Thoracic aorta endothelial cell (primary cell): ENCODE data around the gene HNRNPC. TPM values are rescaled to one million over a fixed set of nuclear protein-coding genes. Genes with fewer than 3 reads are reported as not detected.

Experiments used
- total RNA-seq: library from RNA; depleted of rRNA; stranded (reverse); fragments of >200 nt; gene quantifications from 2 replicates; pipeline ENCODE4 v1.2.3, GENCODE V29; 2012

HNRNPC gene
- 884 and 933 TPM in 2 replicates for total RNA-seq

DNA sequence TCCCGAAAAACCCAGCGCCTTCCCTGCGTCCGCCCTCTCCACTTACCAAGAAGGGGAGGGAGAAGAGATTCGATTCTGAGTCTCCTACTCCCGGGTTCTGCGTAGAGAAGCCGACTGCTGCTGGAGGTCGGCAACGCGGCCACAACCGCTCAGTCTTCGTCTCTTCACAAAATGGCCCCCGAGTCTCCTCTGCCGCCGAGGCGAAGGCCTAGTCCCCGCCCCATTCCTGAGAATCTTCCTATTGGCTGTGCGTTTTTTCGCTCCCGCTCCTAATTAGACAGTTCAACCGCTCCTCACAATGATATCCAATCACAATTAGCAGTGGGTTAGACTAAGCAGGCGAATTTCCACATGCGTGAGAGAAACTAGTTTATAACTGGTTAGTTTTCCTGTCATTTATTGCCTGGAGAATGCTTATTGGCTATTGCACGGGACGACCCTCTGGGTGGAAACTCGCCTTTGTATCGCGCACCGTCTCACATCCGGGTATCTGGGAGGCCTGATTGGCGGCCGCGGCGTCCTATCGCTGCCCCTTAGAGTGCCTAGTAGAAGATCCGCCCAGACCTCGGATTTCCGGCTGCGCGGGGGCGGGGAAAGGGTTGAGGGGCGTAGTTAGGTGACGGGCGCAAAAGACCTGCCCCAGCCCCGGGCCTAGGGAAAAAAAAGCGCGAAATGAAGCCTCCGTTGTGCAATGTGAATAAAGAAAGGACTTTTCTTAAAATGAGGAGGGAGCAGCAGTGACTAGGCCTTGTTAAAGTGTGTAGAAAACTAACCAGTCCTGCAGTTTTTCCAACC is at the start of gene HNRNPC:
Gene HNRNPC (minus strand): TSS at position 191 of the 795 bp plus-strand sequence. CDS start 35,249 bp downstream, outside the sequence.

DNA sequence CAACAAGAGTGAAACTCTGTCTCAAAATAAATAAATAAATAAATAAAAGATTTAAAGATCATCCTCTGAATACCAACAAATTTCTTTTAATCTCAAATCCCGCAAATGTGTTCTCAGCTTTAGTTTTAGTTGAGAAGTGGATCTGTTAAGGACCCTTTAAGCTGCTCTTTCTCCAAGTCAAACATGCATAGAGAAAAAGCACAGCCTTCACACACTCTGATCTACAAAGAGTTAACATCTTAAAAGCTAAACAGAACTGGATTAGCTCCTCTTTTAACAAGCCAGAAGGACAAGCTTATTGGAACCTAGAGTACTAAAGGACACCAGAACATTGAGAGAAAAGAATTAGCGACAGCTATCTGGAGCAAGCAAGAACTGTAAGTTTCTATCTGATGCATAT is 10.5 kb upstream of the HNRNPC start, which contains the start of gene RPGRIP1:
Gene RPGRIP1 (plus strand): TSS at position 301 of the 400 bp plus-strand sequence. CDS start 7,894 bp downstream, outside the sequence.

Other genes starting within 250 kb of the HNRNPC start
- gene NDRG2, start 244.4 kb downstream of the HNRNPC start, total RNA-seq, result 0.22 TPM in 1 of 2 replicates, not detected in the other
- not detected in 2 replicates for gene TPPP2, start 239.2 kb downstream of the HNRNPC start, total RNA-seq
- gene RNASE13, start 234.6 kb downstream of the HNRNPC start, total RNA-seq, result not detected in 2 replicates
- gene RNASE7, start 227.1 kb downstream of the HNRNPC start, total RNA-seq, result not detected in 2 replicates
- not detected in 2 replicates for gene RNASE8, start 211.6 kb downstream of the HNRNPC start, total RNA-seq
- 2.7 and 3.9 TPM in 2 replicates for gene ARHGEF40, start 199.1 kb downstream of the HNRNPC start, total RNA-seq
- gene ZNF219, start 170.8 kb downstream of the HNRNPC start, total RNA-seq, result 5.2 and 7.2 TPM in 2 replicates
- not detected in 2 replicates for gene TMEM253, start 168.4 kb downstream of the HNRNPC start, total RNA-seq
- not detected in 2 replicates for gene OR5AU1, start 113.4 kb downstream of the HNRNPC start, total RNA-seq
- not detected in 2 replicates for gene RPGRIP1, start 10.6 kb upstream of the HNRNPC start, total RNA-seq
- gene SUPT16H, start 114.6 kb upstream of the HNRNPC start, total RNA-seq, result 115 and 125 TPM in 2 replicates
- gene CHD8, start 186.7 kb upstream of the HNRNPC start, total RNA-seq, result 78.2 and 80.3 TPM in 2 replicates
- gene RAB2B, start 207.5 kb upstream of the HNRNPC start, total RNA-seq, result 28.7 and 30.2 TPM in 2 replicates
- gene TOX4, start 207.8 kb upstream of the HNRNPC start, total RNA-seq, result 37.6 and 49.0 TPM in 2 replicates
- 80.7 and 82.2 TPM in 2 replicates for gene METTL3, start 241.9 kb upstream of the HNRNPC start, total RNA-seq